Neural cell (in vitro differentiated cells): Measurements from ENCODE around the gene PIGM. TPM values are rescaled to one million over a fixed set of nuclear protein-coding genes. Genes with fewer than 3 reads are reported as not detected.

ENCODE experiments used
- H2AFZ ChIP-seq: fragments of 200-600, 300-800 bp; sonication (generic), shearing (Covaris generic); 2 replicates; pipeline ENCODE4 v1.6.0; 2014; ENCODE audit warnings: low read depth, mild to moderate bottlenecking, antibody characterized with exemption, low read length, moderate library complexity
- H3F3A ChIP-seq: fragments of 200-600 bp; shearing (Covaris generic); 2 replicates; pipeline ENCODE4 v1.6.1; 2016; ENCODE audit warnings: mild to moderate bottlenecking, moderate library complexity, mixed read lengths, antibody characterized with exemption, low read length; ENCODE audit not compliant: insufficient read depth, poor library complexity, severe bottlenecking
- H3K27ac ChIP-seq: fragments of 200-600, 300-800 bp; sonication (generic), shearing (Covaris generic); 2 replicates; pipeline ENCODE4 v1.5.1; 2014; ENCODE audit warnings: mild to moderate bottlenecking, low read length, moderate library complexity
- H3K27me3 ChIP-seq: fragments of 300-800, 200-600 bp; sonication (generic), shearing (Covaris generic); 2 replicates; pipeline ENCODE4 v1.6.0; 2014; ENCODE audit warnings: mild to moderate bottlenecking, low read depth, low read length, moderate library complexity; ENCODE audit not compliant: insufficient read depth
- H3K36me3 ChIP-seq: fragments of 300-800, 200-600 bp; sonication (generic), shearing (Covaris generic); 2 replicates; pipeline ENCODE4 v1.5.1; 2014; ENCODE audit warnings: mild to moderate bottlenecking, antibody characterized with exemption, low read length, moderate library complexity; ENCODE audit not compliant: insufficient read depth
- H3K4me2 ChIP-seq: fragments of 300-800, 200-600 bp; sonication (generic), shearing (Covaris generic); 2 replicates; pipeline ENCODE4 v1.6.0; 2014; ENCODE audit warnings: mild to moderate bottlenecking, low read length
- H3K4me3 ChIP-seq: fragments of 300-800, 200-600 bp; sonication (generic), shearing (Covaris generic); 2 replicates; pipeline ENCODE4 v1.5.1; 2014; ENCODE audit warnings: mild to moderate bottlenecking, low read length, moderate library complexity
- H3K79me2 ChIP-seq: fragments of 200-600 bp; shearing (Covaris generic); replicated peaks from 2 replicates; pipeline ENCODE4 v1.6.0; 2014; ENCODE audit warnings: mild to moderate bottlenecking, low read length, moderate library complexity; ENCODE audit not compliant: insufficient read depth
- H3K9ac ChIP-seq: fragments of 300-800, 200-600 bp; sonication (generic), shearing (Covaris generic); 2 replicates; pipeline ENCODE4 v1.6.1; 2016; ENCODE audit warnings: mild to moderate bottlenecking, low read length, mixed read lengths
- H3K9me2 ChIP-seq: fragments of 200-600 bp; shearing (Covaris generic); 2 replicates; pipeline ENCODE4 v1.6.1; 2016; ENCODE audit warnings: mild to moderate bottlenecking, low read length, mixed read lengths; ENCODE audit not compliant: insufficient read depth
- H3K9me3 ChIP-seq: fragments of 200-600, 300-800 bp; sonication (generic), shearing (Covaris generic); 2 replicates; pipeline ENCODE4 v1.6.1; 2016; ENCODE audit warnings: mild to moderate bottlenecking, mixed run types, low read length, moderate library complexity, mixed read lengths
- H4K20me1 ChIP-seq: fragments of 200-600 bp; shearing (Covaris generic); 2 replicates; pipeline ENCODE4 v1.6.1; 2016; ENCODE audit warnings: mild to moderate bottlenecking, mixed run types; ENCODE audit not compliant: insufficient read depth
- CTCF ChIP-seq: fragments of 450-650 bp; IDR thresholded peaks from 2 replicates; pipeline ENCODE4 v1.5.1; 2014; ENCODE audit warnings: antibody characterized with exemption, mild to moderate bottlenecking, moderate library complexity; ENCODE audit not compliant: poor library complexity, severe bottlenecking
- EP300 ChIP-seq: fragments of 450-650 bp; conservative IDR thresholded peaks from 2 replicates; pipeline ENCODE4 v1.6.1; 2014; ENCODE audit warnings: antibody characterized with exemption, mild to moderate bottlenecking, moderate library complexity; ENCODE audit not compliant: poor library complexity, severe bottlenecking
- EZH2 ChIP-seq: fragments of 200-600, 300-800 bp; shearing (Covaris generic), sonication (generic); IDR thresholded peaks from 2 replicates; pipeline ENCODE4 v1.6.1; 2014; ENCODE audit warnings: antibody characterized with exemption, low read length, borderline replicate concordance, mild to moderate bottlenecking; ENCODE audit not compliant: insufficient read depth, poor library complexity, severe bottlenecking
- MXI1 ChIP-seq: fragments of 450-650 bp; conservative IDR thresholded peaks from 2 replicates; pipeline ENCODE4 v1.6.1; 2014; ENCODE audit warnings: antibody characterized with exemption, mild to moderate bottlenecking; ENCODE audit not compliant: poor library complexity, severe bottlenecking
- POLR2AphosphoS5 ChIP-seq: IDR thresholded peaks from 2 replicates; pipeline ENCODE4 v1.6.1; 2012
- RAD21 ChIP-seq: fragments of 450-650 bp; conservative IDR thresholded peaks from 2 replicates; pipeline ENCODE4 v1.6.1; 2014; ENCODE audit warnings: antibody characterized with exemption, mild to moderate bottlenecking, moderate library complexity
- REST ChIP-seq: IDR thresholded peaks from 2 replicates; pipeline ENCODE4 v1.6.1; 2012; ENCODE audit warnings: borderline replicate concordance
- SMC3 ChIP-seq: fragments of 450-650 bp; conservative IDR thresholded peaks from 2 replicates; pipeline ENCODE4 v1.6.1; 2014; ENCODE audit warnings: antibody characterized with exemption, mild to moderate bottlenecking, moderate library complexity; ENCODE audit not compliant: poor library complexity
- TAF1 ChIP-seq: IDR thresholded peaks from 2 replicates; pipeline ENCODE4 v1.6.1; 2012; ENCODE audit warnings: low read depth
- polyA plus RNA-seq: library from polyadenylated mRNA; depleted of rRNA; stranded (reverse); fragments of >200 nt; gene quantifications from 2 replicates; pipeline ENCODE4 v1.2.3, GENCODE V29; 2014

PIGM gene
- polyA plus RNA-seq, 1 donor from 2014 or later = 3.8 TPM

- Histone ChIP-seq H3K27me3 (no peaks in the 10 kb centered on the region), H2AFZ (no peak overlapping the region), H3K4me3 (no peak overlapping the region), H3K27ac (no peak overlapping the region), H4K20me1 (no peaks in the 10 kb centered on the region), H3K79me2 (no peaks in the 10 kb centered on the region), H3K9ac (no peak overlapping the region), H3K9me3 (no peaks in the 10 kb centered on the region), H3K36me3 (no peaks in the 10 kb centered on the region), H3K4me2 (no peak overlapping the region), H3F3A (no peaks in the 10 kb centered on the region), H3K9me2 (no peaks in the 10 kb centered on the region)
- TF ChIP-seq CTCF (no peak), POLR2AphosphoS5 (no peak), RAD21 (no peak), SMC3 (no peak), EZH2 (no peak), EP300 (no peak), TAF1 (no peak), MXI1 (no peak), REST (no peak)
Measured at GRCh38 chr1:159985473-159985872, 46.3 kb downstream of the PIGM start.

- H3F3A ChIP-seq = no peaks in the 10 kb centered on the region
- no peaks in the 10 kb centered on the region for H3K9me3 ChIP-seq
- no peaks in the 10 kb centered on the region for H3K79me2 ChIP-seq
- no peak overlapping the region for H3K4me3 ChIP-seq
- H3K27me3 ChIP-seq = no peaks in the 10 kb centered on the region
- no peaks in the 10 kb centered on the region for H3K9me2 ChIP-seq
- H2AFZ ChIP-seq = no peak overlapping the region
- no peaks in the 10 kb centered on the region for H4K20me1 ChIP-seq
- H3K36me3 ChIP-seq = no peaks in the 10 kb centered on the region
- H3K9ac ChIP-seq = no peak overlapping the region
- no peak for TF ChIP-seq CTCF
- TF ChIP-seq TAF1 = no peak
- TF ChIP-seq MXI1 = no peak
- TF ChIP-seq REST = no peak
- no peak for TF ChIP-seq RAD21
- no peak for TF ChIP-seq POLR2AphosphoS5
- TF ChIP-seq EP300 = no peak
- no peak for TF ChIP-seq SMC3
- no peak for TF ChIP-seq EZH2
- no peak overlapping the region for H3K4me2 ChIP-seq
- no peak overlapping the region for H3K27ac ChIP-seq
Measured at GRCh38 chr1:159983681-159984080, 48.1 kb downstream of the PIGM start.
